ENCODE results near the gene HIVEP3.

HIVEP3 gene

GRCh38 chr1:41629571-41629970, 289.2 kb downstream of the HIVEP3 start:
- Histone ChIP-seq H3K4me3 (replicated peaks; ENCODE audit: insufficient read depth, low read length) (no peak overlapping the region), H3K27me3 (ENCODE audit: insufficient read depth, poor library complexity, severe bottlenecking) (no peaks in the 10 kb centered on the region), H3K27ac (replicated peaks) (no peak overlapping the region)
- DNase-seq (ENCODE audit: low read depth in 1 of 2, low spot score in 1 of 2): no peak
- TF ChIP-seq REST (IDR thresholded peaks at IDR 0.05; ENCODE audit: insufficient replicate concordance, low read depth): no peak
- no peak for TF ChIP-seq SPI1 (IDR thresholded peaks at IDR 0.05; ENCODE audit: borderline replicate concordance, low read depth)
- no peak for TF ChIP-seq POLR2AphosphoS5 (IDR thresholded peaks at IDR 0.05; ENCODE audit: low read depth)
- TF ChIP-seq CTCF (IDR thresholded peaks at IDR 0.05; ENCODE audit: insufficient read depth, low read length): no peak
- no peak for TF ChIP-seq GABPA (IDR thresholded peaks at IDR 0.05; ENCODE audit: low read depth)

GRCh38 chr1:41629141-41629540, 289.6 kb downstream of the HIVEP3 start:
- Histone ChIP-seq H3K27me3 (ENCODE audit: insufficient read depth, poor library complexity, severe bottlenecking) (no peaks in the 10 kb centered on the region), H3K4me3 (replicated peaks; ENCODE audit: insufficient read depth, low read length) (no peak overlapping the region), H3K27ac (replicated peaks) (no peak overlapping the region)
- TF ChIP-seq POLR2AphosphoS5 (IDR thresholded peaks at IDR 0.05; ENCODE audit: low read depth) (no peak), GABPA (IDR thresholded peaks at IDR 0.05; ENCODE audit: low read depth) (no peak), REST (IDR thresholded peaks at IDR 0.05; ENCODE audit: insufficient replicate concordance, low read depth) (no peak), SPI1 (IDR thresholded peaks at IDR 0.05; ENCODE audit: borderline replicate concordance, low read depth) (no peak), CTCF (IDR thresholded peaks at IDR 0.05; ENCODE audit: insufficient read depth, low read length) (no peak)
- DNase-seq (ENCODE audit: low read depth in 1 of 2, low spot score in 1 of 2): no peak

- Histone ChIP-seq H3K27ac (replicated peaks) (no peak overlapping the region), H3K27me3 (ENCODE audit: insufficient read depth, poor library complexity, severe bottlenecking) (no peaks in the 10 kb centered on the region), H3K4me3 (replicated peaks; ENCODE audit: insufficient read depth, low read length) (no peak overlapping the region)
- no peak for DNase-seq (ENCODE audit: low read depth in 1 of 2, low spot score in 1 of 2)
- TF ChIP-seq SPI1 (IDR thresholded peaks at IDR 0.05; ENCODE audit: borderline replicate concordance, low read depth) (no peak), REST (IDR thresholded peaks at IDR 0.05; ENCODE audit: insufficient replicate concordance, low read depth) (no peak), GABPA (IDR thresholded peaks at IDR 0.05; ENCODE audit: low read depth) (no peak), CTCF (IDR thresholded peaks at IDR 0.05; ENCODE audit: insufficient read depth, low read length) (no peak), POLR2AphosphoS5 (IDR thresholded peaks at IDR 0.05; ENCODE audit: low read depth) (no peak)
Measured at GRCh38 chr1:41627491-41628280, 291.0 kb downstream of the HIVEP3 start.
